ENCODE results near the gene MNT. TPM values are rescaled to one million over a fixed set of nuclear protein-coding genes. Genes with fewer than 3 reads are reported as not detected.

Gene MNT
- total and polyA plus RNA-seq, 4 donors, result 10.2 to 47.0 (median 14.8) TPM

GRCh38 chr17:2363318-2363717 is 37.5 kb downstream of the MNT start:
- ATAC-seq (ENCODE audit: insufficient read depth, low FRiP score) (no peak), DNase-seq (no peak)
- no peak overlapping the region for H3K9ac ChIP-seq (ENCODE audit: insufficient read depth in 1 of 2, low read length in 2 of 2)
- 94 to 96% methylated on average over 21 of the region's 21 CpGs for WGBS, 2 donors
- H3K4me1 ChIP-seq (ENCODE audit: control insufficient read depth in 5 of 5, insufficient read depth in 5 of 5, low read length in 5 of 5), result peaks cover 0 to 13% (median 3%) of the 10 kb centered on the region in 5 donors
- TF ChIP-seq, protein P1, sequence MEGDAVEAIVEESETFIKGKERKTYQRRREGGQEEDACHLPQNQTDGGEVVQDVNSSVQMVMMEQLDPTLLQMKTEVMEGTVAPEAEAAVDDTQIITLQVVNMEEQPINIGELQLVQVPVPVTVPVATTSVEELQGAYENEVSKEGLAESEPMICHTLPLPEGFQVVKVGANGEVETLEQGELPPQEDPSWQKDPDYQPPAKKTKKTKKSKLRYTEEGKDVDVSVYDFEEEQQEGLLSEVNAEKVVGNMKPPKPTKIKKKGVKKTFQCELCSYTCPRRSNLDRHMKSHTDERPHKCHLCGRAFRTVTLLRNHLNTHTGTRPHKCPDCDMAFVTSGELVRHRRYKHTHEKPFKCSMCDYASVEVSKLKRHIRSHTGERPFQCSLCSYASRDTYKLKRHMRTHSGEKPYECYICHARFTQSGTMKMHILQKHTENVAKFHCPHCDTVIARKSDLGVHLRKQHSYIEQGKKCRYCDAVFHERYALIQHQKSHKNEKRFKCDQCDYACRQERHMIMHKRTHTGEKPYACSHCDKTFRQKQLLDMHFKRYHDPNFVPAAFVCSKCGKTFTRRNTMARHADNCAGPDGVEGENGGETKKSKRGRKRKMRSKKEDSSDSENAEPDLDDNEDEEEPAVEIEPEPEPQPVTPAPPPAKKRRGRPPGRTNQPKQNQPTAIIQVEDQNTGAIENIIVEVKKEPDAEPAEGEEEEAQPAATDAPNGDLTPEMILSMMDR (IDR thresholded peaks at IDR 0.05; ENCODE audit: control extremely low read depth, extremely low read depth), result no peak
- H3K9me3 ChIP-seq (ENCODE audit: control insufficient read depth in 4 of 4, insufficient read depth in 3 of 4, low read length in 3 of 4), result no peaks in the 10 kb centered on the region
- no peaks in the 10 kb centered on the region for H3K27me3 ChIP-seq (ENCODE audit: control insufficient read depth in 3 of 3, insufficient read depth in 3 of 3, low read length in 2 of 3)
- no peak overlapping the region for H3K27ac ChIP-seq (ENCODE audit: low read depth in 1 of 2, low read length in 1 of 2)
- peaks cover 0 to 39% (median 8%) of the 10 kb centered on the region in 4 donors for H3K36me3 ChIP-seq (ENCODE audit: control insufficient read depth in 4 of 4, insufficient read depth in 4 of 4, low read length in 4 of 4)
- no peak overlapping the region for H3K4me3 ChIP-seq

DNA sequence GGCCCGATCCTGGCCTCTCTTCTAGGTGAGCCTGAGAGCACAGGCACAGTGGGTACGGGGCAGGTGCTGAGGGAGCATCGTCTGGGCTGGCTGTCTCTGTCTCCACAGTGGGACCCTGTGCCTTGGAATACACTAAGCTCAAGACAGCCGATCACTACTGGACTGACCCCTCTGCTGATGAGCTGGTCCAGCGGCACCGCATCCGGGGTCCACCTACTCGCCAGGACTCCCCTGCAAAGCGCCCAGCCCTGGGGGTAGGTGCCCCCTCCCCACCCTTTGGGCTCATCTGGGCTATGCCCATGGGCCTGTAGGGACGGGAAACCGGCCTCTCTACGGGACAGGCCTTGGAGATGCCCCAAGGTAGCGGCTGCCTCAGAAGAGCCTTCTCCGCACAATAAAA is 38.0 kb downstream of the MNT start:
- H3K9me3 ChIP-seq (ENCODE audit: control insufficient read depth in 4 of 4, insufficient read depth in 3 of 4, low read length in 3 of 4), result no peaks in the 10 kb centered on the region
- no peak for DNase-seq
- H3K4me3 ChIP-seq, result no peak overlapping the region
- H3K27me3 ChIP-seq (ENCODE audit: control insufficient read depth in 3 of 3, insufficient read depth in 3 of 3, low read length in 2 of 3), result no peaks in the 10 kb centered on the region
- TF ChIP-seq, protein P1 (IDR thresholded peaks at IDR 0.05; ENCODE audit: control extremely low read depth, extremely low read depth), result no peak
- no peak overlapping the region for H3K9ac ChIP-seq (ENCODE audit: insufficient read depth in 1 of 2, low read length in 2 of 2)
- no peak for ATAC-seq (ENCODE audit: insufficient read depth, low FRiP score)
- WGBS, 2 donors, result 97% methylated on average over 14 of the region's 14 CpGs
- H3K27ac ChIP-seq (ENCODE audit: low read depth in 1 of 2, low read length in 1 of 2), result no peak overlapping the region
- peaks cover 0 to 13% (median 3%) of the 10 kb centered on the region in 5 donors for H3K4me1 ChIP-seq (ENCODE audit: control insufficient read depth in 5 of 5, insufficient read depth in 5 of 5, low read length in 5 of 5)
- H3K36me3 ChIP-seq (ENCODE audit: control insufficient read depth in 4 of 4, insufficient read depth in 4 of 4, low read length in 4 of 4), result peaks cover 0 to 39% (median 8%) of the 10 kb centered on the region in 4 donors

DNA sequence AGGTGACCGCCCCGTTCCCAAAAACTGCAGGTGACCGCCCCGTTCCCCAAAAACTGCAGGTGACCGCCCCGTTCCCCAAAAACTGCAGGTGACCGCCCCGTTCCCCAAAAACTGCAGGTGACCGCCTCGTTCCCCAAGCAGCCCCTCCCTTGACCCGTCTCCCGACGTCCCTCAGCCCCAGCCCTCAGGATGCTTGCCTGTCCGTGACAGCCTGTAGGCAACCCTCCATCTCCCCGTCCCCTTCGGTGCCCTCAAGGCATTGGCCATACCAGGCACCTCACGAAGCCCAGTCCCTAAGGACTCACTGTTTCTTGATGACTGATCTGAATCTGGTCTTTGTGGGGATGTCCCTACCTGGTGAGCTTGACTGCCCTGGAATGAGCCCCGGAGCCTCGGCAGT is 38.4 kb downstream of the MNT start:
- DNase-seq (no peak), ATAC-seq (ENCODE audit: insufficient read depth, low FRiP score) (no peak)
- peaks cover 0 to 39% (median 8%) of the 10 kb centered on the region in 4 donors for H3K36me3 ChIP-seq (ENCODE audit: control insufficient read depth in 4 of 4, insufficient read depth in 4 of 4, low read length in 4 of 4)
- 92 to 96% methylated on average over 19 of the region's 19 CpGs for WGBS, 2 donors
- H3K9ac ChIP-seq (ENCODE audit: insufficient read depth in 1 of 2, low read length in 2 of 2), result no peak overlapping the region
- no peaks in the 10 kb centered on the region for H3K9me3 ChIP-seq (ENCODE audit: control insufficient read depth in 4 of 4, insufficient read depth in 3 of 4, low read length in 3 of 4)
- H3K4me3 ChIP-seq, result no peak overlapping the region
- H3K27ac ChIP-seq (ENCODE audit: low read depth in 1 of 2, low read length in 1 of 2), result no peak overlapping the region
- H3K27me3 ChIP-seq (ENCODE audit: control insufficient read depth in 3 of 3, insufficient read depth in 3 of 3, low read length in 2 of 3), result no peaks in the 10 kb centered on the region
- TF ChIP-seq, protein P1 (IDR thresholded peaks at IDR 0.05; ENCODE audit: control extremely low read depth, extremely low read depth), result no peak
- peaks cover 0 to 13% (median 3%) of the 10 kb centered on the region in 5 donors for H3K4me1 ChIP-seq (ENCODE audit: control insufficient read depth in 5 of 5, insufficient read depth in 5 of 5, low read length in 5 of 5)

- no peak overlapping the region for H3K4me3 ChIP-seq
- DNase-seq, result no peak
- 96 to 98% methylated on average over 20 of the region's 20 CpGs for WGBS, 2 donors
Measured at GRCh38 chr17:2362016-2362415, 38.8 kb downstream of the MNT start.

More at GRCh38 chr17:2362016-2362415, 38.8 kb downstream of the MNT start:
- no peak overlapping the region for H3K9ac ChIP-seq (ENCODE audit: insufficient read depth in 1 of 2, low read length in 2 of 2)
- TF ChIP-seq, protein P1 (IDR thresholded peaks at IDR 0.05; ENCODE audit: control extremely low read depth, extremely low read depth), result no peak
- no peak overlapping the region for H3K27ac ChIP-seq (ENCODE audit: low read depth in 1 of 2, low read length in 1 of 2)
- no peaks in the 10 kb centered on the region for H3K27me3 ChIP-seq (ENCODE audit: control insufficient read depth in 3 of 3, insufficient read depth in 3 of 3, low read length in 2 of 3)
- ATAC-seq (ENCODE audit: insufficient read depth, low FRiP score), result no peak
- H3K4me1 ChIP-seq (ENCODE audit: control insufficient read depth in 5 of 5, insufficient read depth in 5 of 5, low read length in 5 of 5), result peaks cover 0 to 13% (median 3%) of the 10 kb centered on the region in 5 donors
- no peaks in the 10 kb centered on the region for H3K9me3 ChIP-seq (ENCODE audit: control insufficient read depth in 4 of 4, insufficient read depth in 3 of 4, low read length in 3 of 4)
- H3K36me3 ChIP-seq (ENCODE audit: control insufficient read depth in 4 of 4, insufficient read depth in 4 of 4, low read length in 4 of 4), result peaks cover 0 to 37% (median 8%) of the 10 kb centered on the region in 4 donors

Measured in lung (tissue), 12 donors.